NCI-H510A treated with DMSO at 0.1 percent for 48 hours (cell line): ENCODE results near the gene PPME1.

Source experiments
- DNase-seq: peaks from one replicate; lab custom pipeline; 2025; lab: John Stamatoyannopoulos, UW

Gene PPME1

DNA sequence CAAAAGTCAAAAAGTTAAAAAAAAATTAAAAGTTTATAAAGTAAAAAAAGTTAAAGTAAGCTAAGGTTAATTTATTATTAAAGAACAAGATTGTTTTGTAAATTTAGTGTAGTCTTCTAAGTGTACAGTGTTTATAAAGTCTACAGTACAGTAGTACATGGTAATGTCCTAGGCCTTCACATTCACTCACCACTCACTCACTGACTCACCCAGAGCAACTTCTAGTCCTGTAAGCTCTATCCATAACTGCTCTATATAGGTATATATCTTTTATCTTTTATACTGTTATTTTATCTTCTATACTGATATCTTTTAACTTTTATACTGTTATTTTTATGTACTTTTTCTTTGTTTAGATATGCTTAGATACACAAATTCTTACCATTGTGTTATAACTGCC, 11.4 kb upstream of the PPME1 start:
- no peak for DNase-seq

DNA sequence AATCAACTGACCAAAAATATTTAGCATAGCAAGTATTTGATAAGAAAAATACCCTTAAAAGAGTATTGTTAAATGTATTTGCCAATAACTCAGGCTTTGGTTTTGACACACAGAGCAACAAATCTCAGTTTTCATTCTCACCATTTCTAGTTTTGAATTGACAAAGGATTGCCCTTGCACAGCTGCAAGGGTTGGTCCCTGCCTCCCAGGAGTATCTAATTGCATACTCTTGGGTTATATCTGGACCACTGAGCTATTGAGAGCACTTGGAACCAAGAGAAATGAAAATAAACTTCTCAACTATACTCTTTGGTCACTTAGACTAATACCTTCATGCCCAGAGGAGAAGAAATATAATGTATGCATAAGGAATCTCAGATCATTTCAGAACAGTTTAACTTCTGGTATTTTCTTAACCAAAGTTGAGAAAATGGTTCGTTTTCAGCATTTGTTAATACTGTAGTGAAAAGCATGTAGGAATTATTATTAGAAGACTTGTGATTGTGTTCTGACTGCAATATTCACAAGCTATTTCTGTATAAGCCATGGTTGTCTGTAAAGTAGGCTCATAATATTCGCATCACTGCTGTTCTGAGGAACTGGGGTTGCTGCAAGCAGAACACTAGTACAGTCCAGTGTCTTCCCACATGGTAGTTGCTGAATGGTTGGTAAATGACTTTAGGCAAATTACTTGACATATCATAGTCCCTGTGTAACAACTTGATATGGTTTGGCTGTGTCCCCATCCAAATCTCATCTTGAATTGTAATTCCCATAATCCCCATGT, 8.2 kb upstream of the PPME1 start:
- no peak for DNase-seq

DNA sequence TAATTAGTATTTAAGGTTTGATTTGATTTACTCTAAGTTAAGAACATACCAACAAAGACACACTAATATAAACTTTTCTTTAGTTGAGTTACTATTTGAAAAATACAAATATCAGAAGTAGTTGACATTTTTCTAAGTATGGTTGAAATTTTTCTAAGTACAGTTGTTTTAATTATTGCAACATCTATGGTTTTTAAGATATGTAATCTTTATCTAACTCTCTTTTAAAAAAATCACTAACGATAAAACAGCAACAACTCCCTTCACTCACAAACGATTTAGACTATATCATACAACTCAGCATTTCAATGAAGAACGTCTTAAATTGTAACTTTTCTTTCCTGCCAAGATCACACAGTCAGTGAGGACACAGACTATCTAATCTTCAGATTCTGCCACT, 2.3 kb upstream of the PPME1 start:
- DNase-seq, result no peak

DNA sequence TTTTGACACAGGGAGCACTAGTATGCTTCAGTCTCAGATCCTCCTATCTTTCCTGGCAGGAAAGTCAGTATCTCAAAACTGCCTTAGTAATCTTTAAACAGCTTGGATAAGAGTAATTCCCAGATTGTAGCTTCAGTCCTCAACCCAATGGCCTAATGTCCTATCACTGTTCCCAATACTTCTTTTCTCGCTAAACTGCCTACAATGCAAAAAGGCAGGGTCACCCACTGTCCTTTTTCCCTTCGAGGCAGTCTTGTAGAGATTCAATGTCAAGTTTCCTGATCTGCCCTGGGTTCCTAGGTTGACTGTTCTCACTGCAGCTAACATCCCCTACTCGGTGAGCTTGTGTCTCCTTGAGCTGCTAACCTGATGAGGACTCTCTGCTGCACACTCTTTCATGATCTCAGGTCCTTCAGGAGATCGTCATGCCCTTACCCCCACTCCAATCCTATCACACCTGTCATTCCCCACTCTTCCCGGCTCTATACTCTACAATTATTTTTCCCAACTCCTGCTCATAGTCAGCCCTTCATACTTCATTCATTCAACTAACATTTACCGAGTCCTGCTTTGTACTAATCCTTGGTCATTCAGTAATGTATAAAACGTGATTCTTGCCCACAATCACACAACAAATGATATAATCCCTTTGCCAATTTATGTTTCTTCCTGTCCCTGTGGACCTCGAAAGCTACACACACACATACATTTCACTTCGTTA, 1.2 kb upstream of the PPME1 start:
- peak; percentile 39 for DNase-seq

DNA sequence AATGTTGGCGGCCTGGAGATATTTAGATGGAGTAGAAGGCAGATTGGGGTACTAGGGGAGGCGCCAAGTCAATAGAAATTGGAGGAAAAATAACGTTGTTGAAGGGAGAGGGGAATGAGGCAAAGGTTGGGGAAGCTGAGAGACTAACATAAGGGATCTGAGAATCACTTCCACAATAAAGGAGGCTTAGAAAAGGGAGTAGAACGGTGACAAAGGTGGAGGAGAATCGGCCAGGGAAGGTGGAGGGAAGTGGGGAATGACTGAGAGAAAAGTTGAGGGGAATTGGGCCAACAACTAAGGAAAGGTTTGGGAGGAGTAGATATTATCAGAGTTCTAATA, 510 bp downstream of the PPME1 start:
- DNase-seq, result no peak

DNA sequence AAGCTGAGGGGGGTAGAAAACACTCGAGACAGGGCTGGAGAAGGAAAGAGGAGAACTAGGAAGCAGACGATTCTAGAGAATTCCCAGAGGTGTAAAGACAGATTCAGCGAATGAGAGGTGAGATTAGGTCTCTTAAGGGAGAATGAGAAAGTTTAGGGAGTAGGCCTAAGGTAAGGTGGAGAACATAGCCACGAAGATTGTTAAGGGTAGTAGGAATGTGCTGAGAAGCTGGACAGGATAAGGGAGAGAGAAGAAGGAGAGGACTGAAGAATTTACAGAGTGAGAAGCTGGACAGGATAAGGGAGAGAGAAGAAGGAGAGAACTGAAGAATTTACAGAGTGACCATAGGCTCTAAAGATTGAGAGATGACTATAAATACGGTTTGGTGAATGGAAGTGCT, 908 bp downstream of the PPME1 start:
- DNase-seq, result no peak

DNA sequence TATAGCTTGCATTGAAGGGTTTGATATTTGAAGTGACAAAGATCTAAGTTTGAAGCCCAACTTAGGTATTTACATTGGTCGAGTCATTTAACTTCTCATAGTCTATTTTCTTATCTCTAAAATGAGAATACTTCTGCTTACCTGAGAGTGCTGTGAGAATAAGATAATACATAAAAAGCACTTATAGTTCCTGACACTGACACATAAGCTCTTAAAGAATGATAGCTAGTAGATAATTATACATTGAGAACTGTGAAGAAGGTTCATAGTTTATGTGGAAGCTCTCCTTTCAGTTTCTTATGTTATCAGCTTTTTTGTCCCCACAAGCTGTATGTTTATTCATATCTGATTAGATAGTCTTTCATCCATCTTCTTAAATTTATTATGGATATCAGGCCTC, 4.8 kb downstream of the PPME1 start:
- DNase-seq, result no peak

DNA sequence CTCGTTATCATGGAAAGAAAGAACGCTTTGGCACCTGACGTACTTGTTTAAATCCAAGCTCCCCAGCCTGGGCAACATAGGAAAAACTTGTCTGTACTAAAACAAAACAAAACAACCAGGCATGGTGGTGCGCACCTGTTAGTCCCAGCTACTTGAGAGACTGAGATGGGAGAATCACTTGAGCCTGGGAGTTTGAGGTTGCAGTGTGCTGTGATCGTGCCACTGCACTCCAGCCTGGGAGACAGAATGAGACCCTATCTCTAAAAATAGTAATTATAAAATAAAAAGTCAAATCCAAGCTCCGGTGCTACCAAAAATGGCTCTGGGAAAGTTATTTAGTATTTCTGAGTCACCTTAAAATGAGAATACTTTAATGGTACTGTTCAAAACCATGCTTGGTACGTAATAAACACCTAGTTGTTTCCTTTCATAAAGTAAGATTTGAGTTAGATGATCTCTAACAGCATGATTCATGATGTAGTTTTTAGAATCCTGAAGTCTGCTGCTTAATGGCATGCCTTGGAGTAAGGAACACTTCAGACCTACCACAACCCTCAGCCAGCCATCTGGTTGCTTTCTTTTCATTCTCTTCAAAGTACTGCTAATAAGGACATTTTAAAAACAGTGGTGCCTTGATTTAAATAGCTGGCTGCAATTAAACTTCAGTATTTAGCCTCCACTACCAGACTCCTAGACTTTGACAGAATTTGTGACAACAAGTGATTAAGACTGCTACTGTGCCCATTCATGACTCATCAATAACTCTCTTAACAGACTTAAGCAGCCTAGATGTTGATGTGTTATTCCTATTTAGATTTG, 8.4 kb downstream of the PPME1 start:
- no peak for DNase-seq

DNA sequence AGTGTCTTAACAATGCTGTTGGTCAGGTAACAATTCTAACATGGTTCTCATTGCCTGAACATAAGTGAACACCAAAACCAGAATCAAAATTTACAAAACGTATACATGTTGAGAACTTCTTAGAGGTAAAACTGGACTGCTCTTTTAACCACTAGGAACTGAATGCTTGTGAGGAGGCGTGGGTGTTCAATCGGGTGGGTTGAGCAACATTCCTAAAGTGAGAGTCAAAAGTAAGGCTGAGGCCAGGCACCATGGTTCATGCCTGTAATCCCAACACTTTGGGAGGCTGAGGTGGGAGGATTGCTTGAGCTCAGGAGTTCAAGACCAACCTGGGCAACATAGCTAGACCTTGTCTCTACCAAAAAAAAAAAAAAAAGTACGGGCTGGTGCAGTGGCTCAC, 11.5 kb downstream of the PPME1 start:
- no peak for DNase-seq

DNA sequence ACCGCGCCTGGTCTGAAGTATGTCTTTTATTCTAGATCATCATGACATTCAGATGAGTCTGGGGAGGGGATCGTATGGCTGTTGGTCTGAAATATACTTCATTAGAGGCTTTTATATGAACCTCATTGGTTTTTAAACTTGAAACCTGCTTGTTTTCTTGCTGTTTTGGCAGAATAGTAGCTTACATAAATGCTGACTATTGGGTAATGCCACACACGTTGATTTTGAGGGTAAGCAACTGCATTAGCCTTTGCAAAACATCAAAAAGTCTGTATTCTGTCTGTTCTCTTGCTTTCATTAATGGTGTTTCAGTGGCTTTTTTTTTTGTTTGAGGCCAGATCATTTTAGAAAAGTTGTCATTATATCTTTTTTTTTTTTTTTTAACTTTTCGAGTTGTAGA, 14.2 kb downstream of the PPME1 start:
- DNase-seq, result no peak

DNA sequence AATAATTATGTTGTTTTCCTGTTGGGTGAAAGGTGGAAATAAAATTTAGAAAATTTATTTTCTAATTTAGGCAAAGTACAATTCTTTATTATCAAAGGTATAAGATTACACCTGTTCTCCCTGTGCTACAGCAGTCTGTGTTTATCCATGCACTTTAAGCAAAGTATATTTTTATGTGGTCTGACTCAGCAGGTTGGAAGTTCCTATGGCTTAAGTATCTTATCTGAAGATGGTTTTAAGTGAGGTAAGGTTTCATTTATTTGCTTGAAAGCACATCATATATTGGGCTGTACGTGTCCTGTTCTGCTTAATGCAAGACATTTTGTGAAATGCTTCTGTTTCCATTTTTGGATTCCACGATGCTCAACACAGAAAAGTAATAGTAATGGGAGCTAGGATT, 14.6 kb downstream of the PPME1 start:
- peak; percentile 76 for DNase-seq

DNA sequence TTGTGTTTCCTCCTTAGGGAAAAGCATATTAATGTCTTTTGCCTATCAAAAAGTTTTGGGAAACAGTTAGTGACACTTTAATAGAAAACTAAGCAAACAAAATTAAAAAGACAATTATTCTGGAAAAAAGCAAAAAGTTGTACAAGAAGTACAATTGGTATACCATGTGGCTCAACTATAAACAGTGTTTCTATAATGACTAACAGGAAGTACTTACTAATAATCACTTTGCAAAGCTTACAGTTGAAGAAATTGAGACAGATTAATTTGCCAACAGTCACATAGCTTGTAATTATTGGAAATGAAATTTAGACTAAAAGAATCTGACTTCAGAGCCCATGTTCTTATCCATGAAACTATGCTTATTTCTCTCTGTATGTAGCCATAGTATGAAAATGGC, 24.7 kb downstream of the PPME1 start:
- DNase-seq, result no peak

DNA sequence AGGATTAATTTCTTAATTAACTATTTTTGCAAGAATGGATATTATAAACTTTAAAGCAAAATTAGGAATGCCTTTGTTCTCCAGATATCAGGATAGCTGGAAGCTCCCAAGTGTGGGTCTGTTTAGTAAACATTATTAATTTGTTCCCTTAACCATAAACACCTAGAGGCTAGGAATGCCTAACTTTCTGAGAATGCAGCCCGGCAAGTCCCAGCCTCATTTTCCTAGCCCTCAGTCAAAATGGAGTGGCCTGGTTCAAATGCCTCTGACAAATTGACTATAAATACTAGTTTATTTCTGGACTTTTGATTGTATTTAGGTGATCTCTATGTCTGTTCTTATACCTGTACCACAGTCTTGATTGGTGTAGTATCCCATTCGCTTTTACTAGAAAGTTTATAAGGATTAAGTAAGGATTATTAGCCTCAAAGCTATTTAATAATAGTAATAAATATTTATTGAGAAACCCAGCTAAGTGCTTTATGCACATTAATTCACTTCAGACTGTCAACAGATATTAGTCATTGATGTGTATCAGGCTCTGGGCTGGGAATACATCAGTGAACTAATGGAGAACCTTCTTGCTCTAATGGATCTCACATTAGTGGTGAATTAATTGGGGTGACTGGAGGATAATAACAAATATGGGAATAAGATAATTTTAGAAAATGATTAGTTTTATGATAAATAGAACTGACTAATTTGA, 25.8 kb downstream of the PPME1 start:
- no peak for DNase-seq

DNA sequence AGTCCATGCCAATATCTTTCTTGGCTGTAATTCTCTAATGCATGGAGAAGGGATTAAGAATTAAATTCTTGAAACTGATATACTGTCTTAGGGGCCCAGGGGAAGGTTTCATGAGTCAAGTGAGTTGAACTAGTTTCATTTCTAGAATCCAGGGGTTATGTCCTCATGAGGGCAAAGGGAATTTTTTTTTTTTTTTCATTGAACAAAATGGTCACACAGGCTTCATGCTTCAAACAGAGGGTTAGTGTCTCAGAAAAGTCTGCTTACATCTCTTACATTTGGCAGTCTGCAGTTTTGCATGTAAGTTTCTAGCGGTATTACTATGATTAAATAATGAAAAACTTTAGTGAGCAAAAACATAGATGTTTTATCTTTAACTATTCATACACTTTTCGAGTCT, 32.9 kb downstream of the PPME1 start:
- DNase-seq, result no peak

DNA sequence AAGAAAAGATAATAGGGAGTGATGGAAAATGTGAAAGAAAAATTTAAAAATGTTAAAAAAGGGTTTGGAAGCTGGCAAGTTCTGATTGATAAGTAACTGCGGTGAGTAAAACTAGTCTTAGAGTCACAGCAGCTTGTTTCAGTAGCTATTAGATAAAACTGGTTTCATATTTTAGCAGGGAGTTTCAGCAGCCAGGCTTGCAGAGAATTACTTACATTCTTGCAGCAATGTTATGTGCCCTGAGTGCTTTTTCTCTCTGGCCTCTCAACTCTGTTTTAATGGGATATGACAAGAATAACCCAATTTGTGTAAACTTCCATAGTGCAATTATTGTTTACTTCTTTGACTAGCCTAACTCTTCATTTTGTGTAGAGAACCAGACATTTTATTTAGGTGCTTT, 33.6 kb downstream of the PPME1 start:
- no peak for DNase-seq

DNA sequence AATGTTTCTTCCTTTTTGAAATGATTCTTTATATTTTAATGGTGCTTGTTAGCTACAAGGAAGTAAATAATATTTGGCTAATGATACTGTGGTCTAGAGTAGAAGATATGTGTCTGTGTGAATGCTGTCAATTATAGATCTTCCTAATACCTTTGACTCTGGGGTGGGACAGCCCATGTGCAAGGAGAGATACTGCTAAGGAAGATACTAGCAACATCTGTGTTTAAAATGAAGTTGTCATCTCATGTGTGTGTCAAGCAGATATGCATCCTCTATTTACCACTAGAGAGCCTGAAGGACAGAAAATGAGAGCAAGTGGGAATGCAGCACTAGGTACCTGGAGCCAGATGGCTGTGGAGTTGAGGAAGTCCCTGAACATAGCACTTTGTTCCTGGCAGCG, 34.1 kb downstream of the PPME1 start:
- DNase-seq, result no peak

DNA sequence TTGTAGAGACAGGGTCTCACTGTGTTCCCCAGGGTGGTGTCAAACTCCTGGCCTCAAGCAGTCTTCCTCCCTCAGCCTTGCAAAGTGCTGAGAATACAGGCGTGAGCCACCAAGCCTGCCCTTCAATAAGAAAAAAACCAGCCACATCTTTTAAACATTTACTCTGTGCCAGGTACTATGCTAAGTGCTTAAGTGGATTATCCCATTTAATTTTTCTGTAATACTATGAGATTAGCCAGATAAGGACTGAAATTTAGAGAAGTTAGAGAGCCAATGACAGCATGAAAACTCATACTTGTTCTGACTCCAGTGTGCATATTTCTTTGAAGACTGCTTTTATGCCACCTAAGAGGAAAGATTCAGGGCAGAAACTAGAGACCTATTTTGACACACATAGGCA, 35.7 kb downstream of the PPME1 start:
- no peak for DNase-seq

DNA sequence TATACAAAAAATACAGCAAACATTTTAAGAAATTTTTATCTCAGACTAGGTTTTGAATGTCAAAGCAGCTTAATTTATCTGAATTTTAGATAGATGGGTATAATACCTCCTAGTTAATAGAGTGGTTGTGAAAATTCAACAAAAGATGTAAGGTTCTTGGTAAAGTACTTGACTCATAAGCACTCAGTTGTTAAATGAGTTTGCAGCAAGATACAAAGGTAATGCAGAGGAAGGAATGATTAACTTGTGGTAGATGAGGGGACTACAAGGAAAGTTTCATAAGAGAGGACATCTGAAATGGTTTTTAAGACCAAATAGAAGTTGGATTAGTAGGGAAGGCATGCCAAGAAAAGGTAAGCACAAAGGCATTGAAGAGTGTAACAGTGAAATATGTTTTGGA, 37.4 kb downstream of the PPME1 start:
- no peak for DNase-seq

DNA sequence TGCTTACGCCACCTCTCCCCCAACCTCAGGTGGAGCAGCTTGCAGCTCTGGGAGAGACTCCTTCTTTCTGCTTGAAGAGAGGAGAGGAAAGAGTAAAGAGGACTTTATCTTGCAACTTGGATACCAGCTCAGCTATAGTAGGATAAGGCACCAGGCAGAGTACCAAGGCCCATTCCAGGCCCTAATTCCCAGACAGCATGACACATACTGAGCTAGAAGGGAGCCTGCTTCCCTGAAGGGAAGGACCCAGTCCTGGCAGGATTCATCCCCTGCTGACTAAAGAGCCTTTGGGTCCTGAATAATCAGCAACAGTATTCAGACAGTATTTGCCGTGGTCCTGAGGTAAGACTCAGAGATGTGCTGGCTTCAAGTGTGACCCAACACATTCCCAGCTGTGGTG, 41.4 kb downstream of the PPME1 start:
- DNase-seq, result no peak

DNA sequence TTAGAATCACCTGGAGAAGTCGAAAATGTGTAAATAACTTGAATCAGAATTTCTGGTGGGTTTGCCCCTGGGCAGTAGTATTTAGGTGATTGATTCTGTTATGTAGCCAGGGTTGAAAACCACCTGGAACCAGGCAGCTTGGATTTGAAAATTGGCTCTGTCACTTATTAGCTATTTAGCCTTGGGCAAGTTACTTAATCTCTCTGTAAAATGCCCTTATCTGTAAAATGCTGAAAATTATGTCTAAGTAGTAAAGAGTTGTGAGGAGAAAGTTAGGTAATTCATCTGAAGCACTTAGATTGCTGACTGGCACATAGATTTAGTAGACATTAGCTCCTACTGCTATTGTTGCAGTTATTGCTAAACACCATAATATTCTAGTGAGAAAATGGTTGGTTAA, 49.3 kb downstream of the PPME1 start:
- DNase-seq, result no peak

DNA sequence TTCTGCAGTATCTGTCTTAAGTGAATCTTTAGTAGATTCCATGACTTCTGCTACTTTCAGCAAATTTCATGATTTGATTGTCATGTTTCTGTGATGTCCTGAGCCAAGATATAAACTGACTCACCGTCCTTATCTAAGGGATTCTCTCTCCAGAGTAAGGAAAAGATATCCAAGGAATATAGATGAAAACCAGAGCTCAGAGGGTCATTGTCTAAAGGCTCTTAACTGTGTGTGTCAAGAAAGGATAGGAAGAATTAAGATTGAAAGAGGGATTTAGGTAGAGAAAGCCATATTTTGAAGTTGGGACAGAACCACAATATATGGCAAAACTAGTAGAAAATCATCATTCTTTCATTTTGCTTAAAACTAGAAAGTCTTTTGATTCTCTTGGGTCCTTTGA, 50.7 kb downstream of the PPME1 start:
- DNase-seq, result no peak

DNA sequence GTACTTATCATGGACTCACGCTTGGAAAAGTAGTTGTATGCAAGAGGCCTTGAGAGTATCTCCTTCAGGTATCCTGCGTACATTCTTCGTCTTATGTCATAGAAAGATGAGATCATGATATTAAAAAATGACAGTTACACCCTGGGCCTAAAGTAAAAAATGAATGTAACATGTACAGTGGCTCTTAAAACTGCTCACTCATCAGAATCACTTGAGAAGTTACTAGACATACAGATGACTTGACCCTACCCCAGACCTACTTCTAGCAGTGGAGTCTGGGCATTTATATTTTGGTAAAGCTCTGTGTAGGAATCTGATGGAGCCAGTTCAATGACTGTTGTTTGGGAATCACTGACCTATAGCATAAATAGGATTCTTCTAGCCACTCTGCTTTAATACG, 54.5 kb downstream of the PPME1 start:
- DNase-seq, result no peak

DNA sequence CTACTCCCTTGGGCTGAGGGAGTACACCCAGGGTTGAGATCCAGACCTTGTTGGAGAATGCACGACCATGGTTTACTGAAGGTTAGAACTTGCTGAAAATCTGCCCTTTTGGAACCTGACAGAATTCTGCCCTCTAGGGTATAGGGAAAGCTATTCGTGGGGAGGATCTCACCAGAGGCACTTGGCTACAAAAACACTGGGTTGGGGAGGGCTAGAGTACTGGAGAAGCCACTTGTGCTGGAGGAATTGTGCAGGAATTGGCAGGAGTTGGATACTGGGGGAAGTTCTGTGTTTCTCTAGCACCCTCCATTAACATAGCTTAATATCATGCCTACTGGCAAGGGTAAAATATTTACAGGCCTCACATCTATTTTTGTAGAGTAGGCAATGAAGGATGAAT, 55.8 kb downstream of the PPME1 start:
- DNase-seq, result no peak
